ENCODE measurements around the gene PSPC1.
"Not testable (repeated sequence)": the region's sequence is repeated elsewhere in the genome, so short reads cannot be mapped to it uniquely, and the experiment has no call there.

- not testable (repeated sequence) for TF ChIP-seq ESRRG, ZNF70, ZC3H10 (CRISPR knock-in tag; IDR thresholded peaks at IDR 0.05)
- TF ChIP-seq, protein P1, sequence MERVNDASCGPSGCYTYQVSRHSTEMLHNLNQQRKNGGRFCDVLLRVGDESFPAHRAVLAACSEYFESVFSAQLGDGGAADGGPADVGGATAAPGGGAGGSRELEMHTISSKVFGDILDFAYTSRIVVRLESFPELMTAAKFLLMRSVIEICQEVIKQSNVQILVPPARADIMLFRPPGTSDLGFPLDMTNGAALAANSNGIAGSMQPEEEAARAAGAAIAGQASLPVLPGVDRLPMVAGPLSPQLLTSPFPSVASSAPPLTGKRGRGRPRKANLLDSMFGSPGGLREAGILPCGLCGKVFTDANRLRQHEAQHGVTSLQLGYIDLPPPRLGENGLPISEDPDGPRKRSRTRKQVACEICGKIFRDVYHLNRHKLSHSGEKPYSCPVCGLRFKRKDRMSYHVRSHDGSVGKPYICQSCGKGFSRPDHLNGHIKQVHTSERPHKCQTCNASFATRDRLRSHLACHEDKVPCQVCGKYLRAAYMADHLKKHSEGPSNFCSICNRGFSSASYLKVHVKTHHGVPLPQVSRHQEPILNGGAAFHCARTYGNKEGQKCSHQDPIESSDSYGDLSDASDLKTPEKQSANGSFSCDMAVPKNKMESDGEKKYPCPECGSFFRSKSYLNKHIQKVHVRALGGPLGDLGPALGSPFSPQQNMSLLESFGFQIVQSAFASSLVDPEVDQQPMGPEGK (CRISPR knock-in tag; IDR thresholded peaks at IDR 0.05; ENCODE audit: borderline replicate concordance): not testable (repeated sequence)
Observed at GRCh38 chr13:19691447-19691846, 91.3 kb downstream of the PSPC1 start.

Measured in SK-N-SH treated with all-trans-retinoic acid at 6 μM for 48 hours (cell line).